Measurements from ENCODE around the gene LRRC8B.
"Not testable (repeated sequence)": the region's sequence is repeated elsewhere in the genome, so short reads cannot be mapped to it uniquely, and the experiment has no call there.

The LRRC8B gene

DNA sequence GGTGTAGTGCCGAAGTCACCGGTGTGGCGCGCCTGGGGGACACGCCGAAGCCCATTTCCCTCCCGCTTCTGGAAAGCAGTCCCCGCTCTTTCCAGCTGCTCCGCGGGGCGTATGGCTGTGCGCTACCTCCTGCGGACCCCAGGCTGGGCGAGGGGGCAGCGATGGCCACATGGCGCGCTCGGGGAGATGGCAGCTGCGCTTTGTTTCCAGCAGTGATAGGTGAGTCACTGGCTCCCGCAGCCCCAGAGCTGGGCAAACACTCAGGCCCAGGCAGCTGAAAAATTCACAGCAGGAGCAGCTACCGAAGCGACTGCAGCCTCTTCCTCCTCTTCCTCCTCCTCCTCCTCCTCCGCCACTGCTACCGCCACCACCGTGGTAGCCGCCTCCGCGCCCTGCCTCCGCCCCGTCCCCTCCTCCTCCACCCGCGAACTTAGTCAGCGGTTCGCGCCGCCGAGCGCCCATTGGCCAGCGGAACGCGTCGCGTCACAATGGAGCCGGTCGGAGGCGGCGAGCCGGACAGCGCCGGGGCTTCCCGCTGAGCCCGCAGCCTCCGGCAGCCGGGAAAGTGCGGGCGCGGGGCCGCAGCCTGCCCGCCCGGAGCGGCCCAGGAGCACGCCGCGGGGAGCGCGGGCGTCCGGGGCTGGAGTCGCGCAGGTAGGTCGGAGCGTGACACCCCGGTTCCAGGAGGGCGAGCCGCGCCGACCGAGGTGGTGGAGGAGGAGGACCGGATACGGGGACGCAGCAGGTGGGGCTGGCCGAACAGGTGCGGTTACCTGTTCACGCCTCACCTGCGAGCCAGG is at the start of gene LRRC8B:
LRRC8B (plus strand) TSS at position 461 of the 800 bp plus-strand sequence. CDS start 57,822 bp downstream, outside the sequence.
- peak; percentile 89 for DNase-seq (ENCODE audit: low spot score)

DNA sequence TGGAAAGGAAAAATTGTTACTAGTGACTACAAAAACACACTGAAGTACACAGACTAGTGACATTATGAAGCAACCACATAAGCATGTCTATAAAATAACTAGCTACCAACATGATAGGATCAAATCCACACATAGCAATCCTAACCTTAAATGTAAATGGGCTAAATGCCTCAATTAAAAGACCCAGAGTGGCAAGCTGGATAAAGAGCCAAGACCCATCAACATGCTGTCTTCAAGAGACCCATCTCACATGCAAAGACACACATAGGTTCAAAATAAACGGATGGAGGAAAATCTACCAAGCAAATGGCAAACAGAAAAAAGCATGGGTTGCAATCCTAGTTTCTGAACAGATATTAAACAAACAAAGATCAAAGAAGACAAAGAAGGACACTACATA is 49.4 kb upstream of the LRRC8B start:
- DNase-seq (ENCODE audit: low spot score) = no peak

DNA sequence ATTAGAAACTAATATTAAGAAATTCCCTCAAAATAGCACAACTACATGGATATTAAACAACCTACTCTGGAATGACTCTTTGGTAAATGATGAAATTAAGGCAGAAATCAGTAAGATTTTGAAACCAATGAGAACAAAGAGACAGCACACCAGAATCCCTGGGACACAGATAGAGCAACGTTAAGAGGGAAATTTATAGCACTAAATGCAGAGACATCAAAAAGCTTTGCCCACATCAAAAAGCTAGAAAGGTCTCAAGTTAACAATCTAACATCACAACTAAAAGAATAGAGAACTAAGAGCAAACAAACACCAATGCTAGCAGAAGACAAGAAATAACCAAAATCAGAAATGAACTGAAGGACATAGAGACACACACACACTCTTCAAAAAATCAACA is 48.6 kb upstream of the LRRC8B start:
- no peak for DNase-seq (ENCODE audit: low spot score)

DNA sequence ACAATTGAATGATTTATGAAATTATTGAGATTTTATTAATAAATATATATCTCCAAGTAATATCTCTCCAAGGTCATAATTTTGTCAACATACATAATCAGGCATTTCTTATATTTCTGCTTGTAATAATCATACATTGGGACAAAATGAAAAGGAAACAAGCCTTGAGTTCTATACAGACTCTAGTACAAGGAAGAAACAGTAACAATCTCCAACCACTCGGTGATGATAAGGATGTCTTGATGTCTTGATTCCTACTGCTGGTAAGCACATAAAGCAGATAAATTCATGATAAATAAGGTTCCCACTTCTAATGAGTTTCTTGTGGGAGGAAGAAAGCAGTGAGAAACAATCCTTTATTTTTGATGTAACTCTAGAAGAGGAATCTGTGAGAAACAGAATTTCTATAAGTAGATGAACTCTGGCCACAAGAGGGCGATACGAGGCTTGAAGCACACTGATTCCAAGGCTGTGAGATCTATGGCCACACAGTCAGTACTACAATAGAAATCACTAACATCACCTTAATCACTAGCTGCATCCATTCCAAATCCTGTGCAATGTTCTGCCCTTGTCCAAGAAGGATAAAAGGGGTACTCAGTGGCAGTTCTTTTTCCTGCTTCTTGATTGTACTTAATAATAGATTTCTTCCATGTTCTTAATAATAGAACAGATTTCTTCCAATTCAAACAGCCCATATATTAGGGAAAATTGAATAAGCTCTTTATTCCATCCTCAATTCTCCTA is 41.4 kb upstream of the LRRC8B start:
- peak; percentile 84 for DNase-seq (ENCODE audit: low spot score)

DNA sequence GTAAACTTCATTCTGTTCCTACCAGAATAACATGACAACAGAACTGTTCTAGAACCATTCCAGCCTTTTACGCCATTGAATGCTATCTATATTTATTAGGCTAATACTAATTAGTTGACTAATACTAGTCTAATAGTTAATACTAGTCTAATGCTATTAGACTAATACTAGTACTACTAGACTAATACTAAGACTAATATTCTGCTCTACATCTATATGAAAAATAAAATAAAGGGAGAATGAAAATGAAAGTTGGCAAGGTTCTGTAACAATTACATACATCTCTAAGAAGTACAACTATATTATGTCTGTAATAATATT is 40.9 kb upstream of the LRRC8B start:
- DNase-seq (ENCODE audit: low spot score) = no peak

DNA sequence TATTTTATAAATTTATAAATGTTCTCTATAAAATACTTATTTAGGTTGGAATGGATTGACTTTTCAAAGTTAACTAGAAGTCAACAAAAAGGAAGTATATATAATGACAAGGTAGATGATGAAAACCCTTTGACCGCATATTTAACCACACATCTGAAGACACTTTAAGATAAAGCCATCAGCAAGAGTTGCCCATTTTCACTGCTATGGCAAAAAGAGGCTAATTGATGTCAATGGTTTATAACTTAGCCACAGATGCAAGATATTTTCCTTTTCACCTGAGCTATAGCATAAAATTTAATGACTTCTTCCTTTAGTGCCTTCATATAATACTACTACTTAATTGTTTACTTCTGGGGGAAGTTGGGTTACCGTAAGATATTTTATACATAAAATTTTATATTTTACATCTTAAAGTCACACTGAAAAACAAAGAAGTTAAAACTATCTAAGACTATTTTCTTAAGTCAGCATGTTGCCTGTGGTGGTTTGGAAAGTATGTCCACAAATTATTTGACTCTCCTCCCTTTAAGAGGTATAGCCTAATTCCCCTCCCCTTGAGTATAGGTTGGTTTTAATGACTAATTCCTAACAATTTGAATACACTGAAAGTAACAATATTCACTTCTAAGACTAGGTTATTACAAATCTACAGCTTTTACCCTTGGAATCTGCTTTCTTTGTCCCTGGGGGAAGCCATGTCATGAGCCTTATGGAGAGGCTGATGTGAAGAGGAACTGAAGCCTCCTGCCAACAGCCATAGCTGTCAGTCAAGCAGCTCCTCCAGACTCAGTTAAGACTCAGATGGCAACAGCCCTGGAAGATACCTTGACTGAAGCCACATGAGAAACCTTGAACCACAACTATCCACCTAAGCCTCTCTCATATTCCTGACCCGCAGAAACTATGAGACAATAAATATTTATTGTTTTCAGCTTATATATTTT is 40.3 kb upstream of the LRRC8B start:
- DNase-seq (ENCODE audit: low spot score) = no peak

DNA sequence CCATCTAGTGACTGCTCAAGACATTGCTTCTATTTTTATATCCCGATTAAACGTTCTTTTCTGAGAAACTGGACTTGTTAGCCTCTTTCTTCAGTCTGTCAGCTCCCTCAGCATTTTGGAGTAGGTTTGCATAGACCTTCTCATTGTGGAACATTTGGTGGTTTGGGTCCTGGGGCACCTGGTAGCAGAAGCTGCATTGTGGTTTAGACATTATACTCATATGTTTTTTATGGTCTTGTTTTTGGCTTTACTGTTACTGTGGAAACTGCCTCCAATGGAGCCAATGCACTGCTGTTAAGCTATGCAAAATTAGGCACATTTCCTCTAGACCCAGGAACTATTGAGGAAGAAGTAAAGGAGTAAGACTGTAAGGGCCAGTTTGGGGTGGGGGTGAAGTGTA is 36.7 kb upstream of the LRRC8B start:
- DNase-seq (ENCODE audit: low spot score) = no peak

DNA sequence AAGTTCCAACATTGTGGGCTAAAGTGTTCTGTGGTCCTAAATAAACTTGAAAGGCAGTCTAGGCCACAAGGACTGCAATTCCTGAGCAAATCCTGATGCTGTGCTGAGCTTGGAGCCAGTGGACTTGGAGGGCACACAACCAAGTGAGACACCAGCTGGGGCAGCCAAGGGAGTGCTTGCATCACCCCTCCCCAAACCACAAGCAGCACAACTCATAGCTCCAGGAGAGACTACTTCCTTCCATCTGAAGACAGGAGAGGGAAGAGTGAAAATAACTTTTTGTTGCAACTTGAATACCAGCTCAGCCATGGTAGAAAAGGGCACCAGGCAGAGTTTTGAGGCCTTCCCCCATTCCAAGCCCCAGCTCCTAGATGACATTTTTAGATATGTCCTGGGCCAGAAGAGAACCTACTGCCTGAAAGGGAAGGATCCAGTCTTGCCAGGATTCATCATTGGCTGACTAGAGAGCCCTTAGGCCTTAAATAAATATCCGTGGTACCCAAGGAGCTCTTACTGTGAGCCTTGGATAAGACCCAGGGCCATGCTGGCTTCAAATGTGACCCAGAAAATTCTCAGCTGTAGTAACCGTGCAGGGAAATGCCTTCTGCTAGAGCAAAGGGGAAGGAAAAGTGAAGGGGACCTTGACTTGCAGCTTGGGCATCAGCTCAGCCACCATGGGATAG is 35.4 kb upstream of the LRRC8B start:
- no peak for DNase-seq (ENCODE audit: low spot score)

DNA sequence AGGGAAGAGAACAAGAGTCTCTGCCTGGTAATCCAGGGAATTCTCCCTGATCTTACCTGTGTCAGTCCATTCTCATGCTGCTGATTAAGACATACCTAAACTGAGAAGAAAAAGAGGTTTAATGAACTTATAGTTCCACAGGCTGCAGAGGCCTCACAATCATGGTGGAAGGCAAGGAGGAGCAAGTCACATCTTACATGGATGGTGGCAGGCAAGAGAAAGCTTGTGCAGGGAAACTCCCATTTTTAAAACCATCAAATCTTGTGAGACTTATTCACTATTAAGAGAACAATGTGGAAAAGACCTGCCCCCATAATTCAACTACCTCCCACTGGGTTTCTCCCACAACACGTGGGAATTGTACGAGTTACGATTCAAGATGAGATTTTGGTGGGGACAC is 34.2 kb upstream of the LRRC8B start:
- no peak for DNase-seq (ENCODE audit: low spot score)

DNA sequence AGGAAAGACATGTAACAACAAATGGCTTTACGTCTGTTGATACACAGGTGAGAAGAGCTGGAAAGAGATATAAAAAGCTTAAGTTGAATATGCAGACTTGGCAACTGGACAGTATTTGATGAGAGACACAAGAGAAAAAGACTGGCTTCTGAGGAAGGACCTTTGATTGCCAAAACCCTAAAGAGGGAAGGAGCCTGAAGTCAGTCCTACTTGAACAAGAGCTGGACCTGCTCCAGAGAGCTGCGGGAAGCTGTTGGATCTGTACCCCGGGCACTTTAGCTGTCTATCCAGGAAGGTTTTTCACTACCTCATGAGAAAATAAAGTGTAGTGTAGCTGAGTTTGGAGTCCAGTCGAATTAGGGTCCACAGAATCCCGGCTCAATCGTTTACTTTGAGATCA is 25.3 kb upstream of the LRRC8B start:
- no peak for DNase-seq (ENCODE audit: low spot score)

DNA sequence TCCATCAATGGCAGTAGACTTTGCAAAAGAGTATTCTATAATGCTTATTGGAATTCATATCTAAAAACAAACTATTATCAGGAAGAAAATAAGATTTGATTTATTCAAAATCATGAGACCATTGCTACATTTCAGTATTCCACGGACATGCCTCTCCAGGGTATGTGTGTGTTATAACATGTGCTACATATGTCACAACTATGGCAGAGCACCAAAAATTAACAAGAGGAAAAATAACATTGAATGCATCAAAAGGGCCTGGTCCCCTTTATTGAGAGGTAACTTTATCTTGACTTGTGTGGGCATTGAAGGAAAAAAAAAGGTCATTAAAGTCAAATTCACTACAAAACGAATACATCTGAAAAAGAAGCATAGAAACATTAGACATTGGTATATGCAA is 22.6 kb upstream of the LRRC8B start:
- no peak for DNase-seq (ENCODE audit: low spot score)

DNA sequence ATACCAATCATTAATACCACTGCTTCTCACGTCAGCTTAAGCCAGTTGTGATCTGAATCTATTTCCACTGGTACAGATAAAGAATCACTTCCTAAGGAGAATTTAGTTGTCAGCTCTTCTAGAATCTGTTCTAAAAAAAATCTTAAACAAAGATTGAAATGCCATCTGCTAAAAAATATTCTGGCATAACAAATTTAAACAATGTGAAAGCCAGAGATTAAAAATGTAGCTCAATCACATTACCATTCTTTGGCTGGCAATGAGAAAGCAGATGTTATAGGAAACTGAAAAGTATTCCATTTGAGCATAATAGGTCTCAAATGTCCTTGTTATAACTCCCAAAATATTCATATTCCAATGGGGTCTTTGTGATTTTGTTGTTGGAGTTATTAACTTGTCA is 21.7 kb upstream of the LRRC8B start:
- no peak for DNase-seq (ENCODE audit: low spot score)

DNA sequence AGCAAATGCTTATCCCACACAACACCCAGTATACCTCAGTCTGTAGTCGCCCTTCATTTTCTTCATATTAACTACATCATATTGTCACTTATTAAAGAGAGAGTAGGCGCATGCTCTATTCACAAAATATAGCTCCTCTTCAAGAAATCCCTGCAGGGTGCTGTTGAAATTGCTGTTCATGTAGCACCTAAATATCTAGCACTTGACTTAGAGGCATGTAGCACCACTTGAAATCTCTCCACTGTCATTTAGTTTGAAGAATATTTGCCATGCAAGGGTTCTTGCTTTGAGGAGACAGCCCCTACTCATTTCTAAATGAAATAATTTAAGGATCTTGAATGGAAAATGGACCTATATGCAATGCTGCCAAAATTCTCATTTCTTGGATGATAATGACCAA is 20.9 kb upstream of the LRRC8B start:
- DNase-seq (ENCODE audit: low spot score) = no peak

DNA sequence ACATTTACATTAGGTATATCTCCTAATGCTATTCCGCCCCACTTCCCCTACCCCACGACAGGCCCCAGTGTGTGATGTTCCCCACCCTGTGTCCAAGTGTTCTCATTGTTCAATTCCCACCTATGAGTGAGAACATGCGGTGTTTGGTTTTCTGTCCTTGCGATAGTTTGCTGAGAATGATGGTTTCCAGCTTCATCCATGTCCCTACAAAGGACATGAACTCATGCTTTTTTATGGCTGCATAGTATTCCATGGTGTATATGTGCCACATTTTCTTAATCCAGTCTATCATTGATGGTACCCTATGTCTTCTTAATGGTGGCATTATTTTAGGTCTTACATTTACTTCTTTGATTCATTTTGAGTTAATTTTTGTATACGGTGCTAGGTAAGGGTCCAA is 14.6 kb upstream of the LRRC8B start:
- DNase-seq (ENCODE audit: low spot score) = not testable (repeated sequence)

DNA sequence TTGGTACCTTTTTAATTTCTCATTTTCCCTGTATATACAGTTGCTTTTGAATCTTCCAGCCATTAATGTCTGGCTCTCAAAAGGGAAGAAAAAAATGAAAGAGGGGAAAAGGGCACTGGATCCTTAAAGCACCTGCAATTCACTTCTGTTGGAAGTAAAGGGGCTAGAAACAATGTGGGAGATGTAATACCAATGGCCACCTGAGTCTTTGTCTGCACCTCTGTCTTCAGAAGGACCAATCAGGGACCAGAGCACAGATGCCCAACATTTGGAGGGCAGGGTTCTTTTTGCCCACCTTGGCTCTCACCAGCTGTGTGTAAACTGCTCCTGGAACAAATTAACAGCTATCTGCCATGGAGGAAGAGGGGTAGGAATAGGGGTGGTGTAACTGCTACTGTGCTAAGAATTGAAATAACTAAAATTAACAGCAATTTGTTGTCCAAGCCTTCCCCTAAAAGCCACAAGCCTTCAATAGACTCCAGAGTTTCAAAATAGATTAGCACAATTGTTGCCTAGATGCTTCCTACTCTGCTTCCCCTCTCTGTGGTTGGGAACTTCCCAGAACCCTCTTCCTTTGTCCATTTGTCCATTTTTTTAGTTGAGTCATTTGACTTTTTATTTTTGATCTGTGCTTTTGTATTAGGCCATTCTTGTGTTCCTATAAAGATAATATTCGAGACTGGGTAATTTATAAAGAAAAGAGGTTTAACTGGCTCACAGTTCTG is 11.5 kb upstream of the LRRC8B start:
- DNase-seq (ENCODE audit: low spot score) = no peak

DNA sequence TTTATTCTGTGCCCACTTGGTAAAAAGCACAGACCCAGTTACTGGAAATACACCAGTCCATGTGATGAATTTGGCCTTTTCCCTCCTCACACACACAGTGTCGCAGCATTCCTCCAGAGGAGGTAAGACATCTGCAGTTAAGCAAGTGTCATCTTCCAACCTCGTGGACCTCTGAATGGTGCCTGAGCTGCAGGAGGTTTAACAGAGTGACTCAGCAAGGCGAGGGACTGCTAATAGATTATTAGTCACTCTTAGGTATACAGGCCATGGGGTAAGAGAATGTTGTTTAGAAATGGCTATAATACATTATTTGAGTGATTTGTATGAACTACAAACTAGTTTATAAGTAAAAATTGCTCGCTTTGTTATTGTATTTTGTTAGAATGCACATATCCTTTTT is 8.6 kb upstream of the LRRC8B start:
- no peak for DNase-seq (ENCODE audit: low spot score)

DNA sequence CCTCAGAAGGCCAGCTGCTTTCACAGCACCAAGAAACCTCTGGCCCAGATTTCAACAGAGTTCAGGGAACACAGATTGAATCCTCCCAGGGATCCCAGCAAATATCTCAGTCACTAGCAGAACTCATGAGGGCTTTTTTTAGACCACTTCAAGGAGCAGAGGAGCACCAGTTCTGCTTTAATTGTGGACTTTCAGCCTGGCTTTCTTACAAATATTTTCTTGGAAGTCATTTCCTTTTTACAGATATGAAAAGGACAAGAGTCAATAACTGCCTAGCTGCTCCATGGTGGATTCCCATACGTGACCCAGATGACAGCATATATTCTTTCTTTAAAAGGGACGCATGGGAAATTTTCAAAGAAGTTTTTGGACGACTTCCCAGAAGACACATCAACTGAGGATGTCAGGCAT is 6.4 kb upstream of the LRRC8B start:
- DNase-seq (ENCODE audit: low spot score) = no peak

DNA sequence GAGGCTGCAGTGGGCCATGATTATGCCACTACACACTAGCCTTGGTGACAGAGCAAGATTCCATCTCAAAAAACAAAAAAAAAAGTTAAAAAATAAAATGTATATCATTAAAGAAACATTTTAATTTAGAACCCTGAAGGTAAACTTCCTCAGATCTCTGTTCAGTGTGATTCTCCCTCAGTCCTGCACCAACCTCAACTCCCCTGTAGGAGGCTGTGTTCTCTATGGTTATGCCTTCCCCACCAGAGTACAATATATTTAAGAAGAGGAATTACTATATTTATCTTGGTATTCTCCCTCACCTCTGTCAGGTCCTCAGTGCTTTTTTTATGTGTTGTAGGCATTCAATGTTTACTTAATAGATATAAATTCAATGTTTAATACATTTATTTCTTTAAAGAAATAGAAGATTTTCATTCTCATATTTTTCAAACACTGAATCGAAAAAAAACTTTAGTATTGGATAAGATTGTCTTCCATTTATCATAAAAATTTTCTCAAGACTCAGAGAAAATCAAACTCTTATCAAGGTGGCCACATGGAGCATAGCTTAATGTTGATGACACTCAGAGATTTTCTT is 4.8 kb upstream of the LRRC8B start:
- peak; percentile 73 for DNase-seq (ENCODE audit: low spot score)

DNA sequence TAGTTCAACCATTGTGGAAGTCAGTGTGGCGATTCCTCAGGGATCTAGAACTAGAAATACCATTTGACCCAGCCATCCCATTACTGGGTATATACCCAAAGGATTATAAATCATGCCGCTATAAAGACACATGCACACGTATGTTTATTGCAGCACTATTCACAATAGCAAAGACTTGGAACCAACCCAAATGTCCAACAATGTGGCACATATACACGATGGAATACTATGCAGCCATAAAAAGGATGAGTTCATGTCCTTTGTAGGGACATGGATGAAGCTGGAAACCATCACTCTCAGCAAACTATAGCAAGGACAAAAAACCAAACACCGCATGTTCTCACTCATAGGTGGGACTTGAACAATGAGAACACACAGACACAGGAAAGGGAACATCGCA is 2.7 kb upstream of the LRRC8B start:
- DNase-seq (ENCODE audit: low spot score) = not testable (repeated sequence)

DNA sequence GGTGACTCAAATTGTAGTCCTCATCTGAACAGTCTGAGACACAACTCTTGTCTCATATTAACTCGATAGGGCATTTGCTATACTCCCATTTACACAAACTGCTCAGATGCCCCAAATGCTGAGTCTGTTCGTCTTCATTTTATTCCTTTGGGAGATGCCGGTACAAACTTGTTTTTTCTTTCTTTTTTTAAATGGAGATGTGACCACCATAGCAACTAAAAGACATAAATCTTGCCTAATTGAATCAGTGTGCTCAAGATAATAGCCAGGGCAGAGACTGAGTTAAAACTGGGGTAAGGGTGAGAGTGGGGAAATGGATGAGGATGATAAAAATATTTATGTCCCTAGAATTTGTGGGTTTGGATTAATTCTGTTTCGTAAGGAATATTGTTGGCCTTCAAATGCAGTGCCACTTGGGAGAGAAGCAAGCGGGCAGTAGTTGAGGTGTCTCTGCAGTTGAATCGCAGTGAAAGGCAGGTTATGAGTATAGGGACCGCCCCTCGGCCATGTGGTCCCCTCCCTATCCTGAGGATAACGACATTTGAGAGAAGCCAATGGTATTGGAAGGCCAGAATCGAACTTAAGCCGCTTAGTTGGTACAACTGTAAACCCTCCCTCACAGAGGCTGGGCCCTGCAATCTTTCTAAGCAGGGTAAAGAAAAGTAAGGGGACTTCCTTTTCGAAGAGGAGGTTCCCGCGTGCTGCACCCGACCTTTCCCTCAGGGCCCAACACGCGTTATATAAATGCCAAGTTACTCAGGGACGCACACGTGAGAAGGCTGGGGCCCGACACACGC is 859 bp upstream of the LRRC8B start:
- peak; percentile 83 for DNase-seq (ENCODE audit: low spot score)

All from NAMALWA (cell line).